ENCODE results near the gene SLC6A8.
"Not testable (repeated sequence)": the region's sequence is repeated elsewhere in the genome, so short reads cannot be mapped to it uniquely, and the experiment has no call there.

The SLC6A8 gene

GRCh38 chrX:153728951-153729631 is 41.4 kb downstream of the SLC6A8 start:
- Histone ChIP-seq H3K4me1 (ENCODE audit: low read depth, poor library complexity, severe bottlenecking) (peaks cover 36% of the 10 kb centered on the region), H3K4me2 (no peak overlapping the region), H3K27ac (no peak overlapping the region), H3K79me2 (ENCODE audit: insufficient read depth, low read depth) (no peaks in the 10 kb centered on the region), H2AFZ (ENCODE audit: low read depth) (no peak overlapping the region), H4K20me1 (ENCODE audit: insufficient read depth) (no peaks in the 10 kb centered on the region), H3K9ac (no peak overlapping the region), H3K27me3 (ENCODE audit: insufficient read depth, low read depth) (no peaks in the 10 kb centered on the region), H3K36me3 (ENCODE audit: insufficient read depth) (no peaks in the 10 kb centered on the region), H3K4me3 (IDR thresholded peaks at IDR 0.05; ENCODE audit: insufficient read depth, low read depth, low read length) (no peak overlapping the region)
- no peak for TF ChIP-seq CTCF (conservative IDR thresholded peaks at IDR 0.05; ENCODE audit: low read depth, low read length)

DNA sequence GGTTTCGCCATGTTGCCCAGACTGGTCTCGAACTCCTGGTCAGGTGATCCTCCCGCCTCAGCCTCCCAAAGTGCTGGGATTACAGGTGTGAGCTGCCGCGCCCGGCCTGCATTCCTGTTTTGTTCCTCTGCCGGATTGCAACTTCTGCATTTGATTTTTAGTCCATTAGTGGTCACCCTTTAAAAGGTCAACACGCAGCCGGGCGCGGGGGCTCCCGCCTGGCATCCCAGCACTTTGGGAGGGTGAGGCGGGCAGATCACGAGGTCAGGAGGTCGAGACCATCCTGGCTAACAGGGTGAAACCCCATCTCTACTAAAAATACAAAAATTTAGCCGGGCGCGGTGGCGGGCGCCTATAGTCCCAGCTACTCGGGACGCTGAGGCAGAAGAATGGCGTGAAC is 42.4 kb downstream of the SLC6A8 start:
- H2AFZ ChIP-seq (ENCODE audit: low read depth); H3K27ac ChIP-seq; H3K79me2 ChIP-seq (ENCODE audit: insufficient read depth, low read depth); H4K20me1 ChIP-seq (ENCODE audit: insufficient read depth); H3K27me3 ChIP-seq (ENCODE audit: insufficient read depth, low read depth); H3K4me3 ChIP-seq (IDR thresholded peaks at IDR 0.05; ENCODE audit: insufficient read depth, low read depth, low read length); H3K4me2 ChIP-seq; H3K9ac ChIP-seq; H3K36me3 ChIP-seq (ENCODE audit: insufficient read depth): not testable (repeated sequence)
- H3K4me1 ChIP-seq (ENCODE audit: low read depth, poor library complexity, severe bottlenecking), result peaks cover 36% of the 10 kb centered on the region

- Histone ChIP-seq H3K9ac (no peak overlapping the region), H2AFZ (ENCODE audit: low read depth) (no peak overlapping the region), H3K79me2 (ENCODE audit: insufficient read depth, low read depth) (no peaks in the 10 kb centered on the region), H3K4me2 (peak overlapping the region; percentile 36; the same call in 1 of the 2 replicates), H3K4me3 (IDR thresholded peaks at IDR 0.05; ENCODE audit: insufficient read depth, low read depth, low read length) (no peak overlapping the region), H3K27me3 (ENCODE audit: insufficient read depth, low read depth) (no peaks in the 10 kb centered on the region), H4K20me1 (ENCODE audit: insufficient read depth) (no peaks in the 10 kb centered on the region), H3K27ac (no peak overlapping the region), H3K4me1 (ENCODE audit: low read depth, poor library complexity, severe bottlenecking) (peaks cover 31% of the 10 kb centered on the region), H3K36me3 (ENCODE audit: insufficient read depth) (no peaks in the 10 kb centered on the region)
- no peak for TF ChIP-seq CTCF (conservative IDR thresholded peaks at IDR 0.05; ENCODE audit: low read depth, low read length)
These were observed 43.6 kb downstream of the SLC6A8 start for GRCh38 chrX:153731117-153731844.

DNA sequence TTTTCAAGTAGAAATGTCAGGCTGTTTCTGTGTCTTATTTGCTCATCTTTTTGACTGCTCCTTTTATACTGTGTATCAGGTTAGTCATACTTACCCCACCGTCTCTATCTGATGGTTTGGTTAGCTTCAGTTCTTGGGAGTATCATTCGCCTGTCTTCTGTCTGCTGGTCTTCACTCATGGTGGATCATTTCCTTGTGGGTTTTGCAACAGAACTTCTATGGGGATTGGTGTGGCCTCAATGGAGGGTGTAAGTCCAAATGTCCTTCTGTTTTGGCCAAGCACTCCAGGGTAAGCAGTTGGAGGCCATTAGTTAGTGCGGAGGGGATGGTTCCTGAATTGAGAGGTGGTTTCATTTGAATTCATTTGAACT is 44.1 kb downstream of the SLC6A8 start:
- Histone ChIP-seq H3K27ac (no peak overlapping the region), H3K4me2 (peak overlapping the region; percentile 36; the same call in 1 of the 2 replicates), H3K9ac (no peak overlapping the region), H3K79me2 (ENCODE audit: insufficient read depth, low read depth) (no peaks in the 10 kb centered on the region), H3K36me3 (ENCODE audit: insufficient read depth) (no peaks in the 10 kb centered on the region), H4K20me1 (ENCODE audit: insufficient read depth) (no peaks in the 10 kb centered on the region), H3K27me3 (ENCODE audit: insufficient read depth, low read depth) (no peaks in the 10 kb centered on the region), H3K4me1 (ENCODE audit: low read depth, poor library complexity, severe bottlenecking) (peaks cover 26% of the 10 kb centered on the region), H3K4me3 (IDR thresholded peaks at IDR 0.05; ENCODE audit: insufficient read depth, low read depth, low read length) (no peak overlapping the region), H2AFZ (ENCODE audit: low read depth) (no peak overlapping the region)
- TF ChIP-seq CTCF (conservative IDR thresholded peaks at IDR 0.05; ENCODE audit: low read depth, low read length), result no peak

- H3K27ac ChIP-seq, result no peak overlapping the region
- no peak overlapping the region for H3K4me2 ChIP-seq
- no peaks in the 10 kb centered on the region for H3K79me2 ChIP-seq (ENCODE audit: insufficient read depth, low read depth)
- peaks cover 21% of the 10 kb centered on the region for H3K4me1 ChIP-seq (ENCODE audit: low read depth, poor library complexity, severe bottlenecking)
- no peak for TF ChIP-seq CTCF (conservative IDR thresholded peaks at IDR 0.05; ENCODE audit: low read depth, low read length)
- no peak overlapping the region for H3K4me3 ChIP-seq (IDR thresholded peaks at IDR 0.05; ENCODE audit: insufficient read depth, low read depth, low read length)
- no peaks in the 10 kb centered on the region for H3K36me3 ChIP-seq (ENCODE audit: insufficient read depth)
- no peaks in the 10 kb centered on the region for H4K20me1 ChIP-seq (ENCODE audit: insufficient read depth)
- no peak overlapping the region for H2AFZ ChIP-seq (ENCODE audit: low read depth)
- H3K9ac ChIP-seq, result no peak overlapping the region
- H3K27me3 ChIP-seq (ENCODE audit: insufficient read depth, low read depth), result no peaks in the 10 kb centered on the region
These were observed 44.7 kb downstream of the SLC6A8 start for GRCh38 chrX:153732401-153732800.

Data from KMS-11 (cell line).